Measurements from ENCODE around the gene ERAL1. TPM values are rescaled to one million over a fixed set of nuclear protein-coding genes. Genes with fewer than 3 reads are reported as not detected.
"Not testable (repeated sequence)": the region's sequence is repeated elsewhere in the genome, so short reads cannot be mapped to it uniquely, and the experiment has no call there.

Gene ERAL1
- total and polyA plus RNA-seq, 5 donors = 25.9 to 30.1 (median 28.7) TPM

GRCh38 chr17:28891201-28891600, 36.4 kb downstream of the ERAL1 start:
- DNase-seq (no peak), ATAC-seq (no peak)
- Histone ChIP-seq H3K9me3 (ENCODE audit: control insufficient read depth, low read length) (no peaks in the 10 kb centered on the region), H3K4me3 (ENCODE audit: low read length) (no peak overlapping the region), H3K27me3 (ENCODE audit: control insufficient read depth, insufficient read depth) (no peaks in the 10 kb centered on the region), H3K27ac (ENCODE audit: low read length) (no peak overlapping the region), H3K4me1 (ENCODE audit: control insufficient read depth, insufficient read depth, low read length) (peaks cover 12% of the 10 kb centered on the region)
- intact Hi-C loops (cut with DNase I) = loop anchor here in 1 of 4 donors (10.0 kb wide), 1 partner anchor 126 kb away; no protein-coding TSS in a partner anchor
- WGBS = 78% methylated on average over 1 of the region's 1 CpG

- DNase-seq = no peak
- Histone ChIP-seq H3K4me3 (ENCODE audit: low read length) (no peak overlapping the region), H3K4me1 (ENCODE audit: control insufficient read depth, insufficient read depth, low read length) (peaks cover 12% of the 10 kb centered on the region), H3K9me3 (ENCODE audit: control insufficient read depth, low read length) (no peaks in the 10 kb centered on the region), H3K27ac (ENCODE audit: low read length) (no peak overlapping the region), H3K27me3 (ENCODE audit: control insufficient read depth, insufficient read depth) (no peaks in the 10 kb centered on the region)
- intact Hi-C loops (cut with DNase I) = loop anchor here in 1 of 4 donors (10.0 kb wide), 1 partner anchor 127 kb away; no protein-coding TSS in a partner anchor
- 89% methylated on average over 4 of the region's 4 CpGs for WGBS
- ATAC-seq = no peak
Observed at GRCh38 chr17:28892024-28892423, 37.2 kb downstream of the ERAL1 start.

GRCh38 chr17:28893248-28894183, 38.7 kb downstream of the ERAL1 start:
- Histone ChIP-seq H3K27ac (ENCODE audit: low read length) (peak overlapping the region; percentile 67), H3K4me1 (ENCODE audit: control insufficient read depth, insufficient read depth, low read length) (peaks cover 12% of the 10 kb centered on the region)
- 81% methylated on average over 16 of the region's 16 CpGs for WGBS
- not testable (repeated sequence) for ATAC-seq; H3K9me3 ChIP-seq (ENCODE audit: control insufficient read depth, low read length); H3K4me3 ChIP-seq (ENCODE audit: low read length); DNase-seq; H3K27me3 ChIP-seq (ENCODE audit: control insufficient read depth, insufficient read depth)
- intact Hi-C loops (cut with DNase I) = loop anchor here in 1 of 4 donors (10.0 kb wide), 1 partner anchor 129 kb away; no protein-coding TSS in a partner anchor

GRCh38 chr17:28895794-28896447, 41.1 kb downstream of the ERAL1 start:
- intact Hi-C loops (cut with DNase I) = loop anchor here in 2 of 4 donors (5.0 to 10.0 kb wide), 2 partner anchors 54 to 131 kb away; partner anchors contain the start of gene FAM222B (in 1 of the 2)
- WGBS = 50% methylated on average over 3 of the region's 3 CpGs
- peaks cover 12% of the 10 kb centered on the region for H3K4me1 ChIP-seq (ENCODE audit: control insufficient read depth, insufficient read depth, low read length)

GRCh38 chr17:28896491-28896883, 41.7 kb downstream of the ERAL1 start:
- no peaks in the 10 kb centered on the region for H3K27me3 ChIP-seq (ENCODE audit: control insufficient read depth, insufficient read depth)
- peak overlapping the region; percentile 66 for H3K4me3 ChIP-seq (ENCODE audit: low read length)
- WGBS = 23% methylated on average over 5 of the region's 5 CpGs
- no peaks in the 10 kb centered on the region for H3K9me3 ChIP-seq (ENCODE audit: control insufficient read depth, low read length)
- DNase-seq (no peak), ATAC-seq (no peak)
- peak overlapping the region; percentile 22 for H3K27ac ChIP-seq (ENCODE audit: low read length)
- intact Hi-C loops (cut with DNase I) = loop anchor here in 2 of 4 donors (5.0 to 10.0 kb wide), 2 partner anchors 54 to 132 kb away; partner anchors contain the start of gene FAM222B (in 1 of the 2)
- peaks cover 12% of the 10 kb centered on the region for H3K4me1 ChIP-seq (ENCODE audit: control insufficient read depth, insufficient read depth, low read length)

More at GRCh38 chr17:28895794-28896447, 41.1 kb downstream of the ERAL1 start:
- no peaks in the 10 kb centered on the region for H3K27me3 ChIP-seq (ENCODE audit: control insufficient read depth, insufficient read depth)
- peak overlapping the region; percentile 66 for H3K4me3 ChIP-seq (ENCODE audit: low read length)
- no peak for ATAC-seq
- no peaks in the 10 kb centered on the region for H3K9me3 ChIP-seq (ENCODE audit: control insufficient read depth, low read length)
- DNase-seq = no peak
- peak overlapping the region; percentile 22 for H3K27ac ChIP-seq (ENCODE audit: low read length)

- DNase-seq (peak; percentile 71 to 86 (median 84)), ATAC-seq (peak; percentile 79 to 81)
- Histone ChIP-seq H3K9me3 (ENCODE audit: control insufficient read depth, low read length) (no peaks in the 10 kb centered on the region), H3K27me3 (ENCODE audit: control insufficient read depth, insufficient read depth) (no peaks in the 10 kb centered on the region), H3K27ac (ENCODE audit: low read length) (peak within 1 kb of the TSS; percentile 71), H3K4me3 (ENCODE audit: low read length) (peak within 1 kb of the TSS; percentile 66), H3K4me1 (ENCODE audit: control insufficient read depth, insufficient read depth, low read length) (peaks cover 9% of the 10 kb centered on the region)
- WGBS = under 1% methylated on average over 73 of the region's 73 CpGs
- intact Hi-C loops (cut with DNase I) = loop anchor here in 2 of 4 donors (5.0 to 10.0 kb wide), 2 partner anchors 55 to 132 kb away; partner anchors contain the start of gene FAM222B (in 1 of the 2)
Observed at GRCh38 chr17:28896884-28897768, 42.3 kb downstream of the ERAL1 start, which contains the start of gene FLOT2. FLOT2 (minus strand) TSS chr17:28897733; CDS start chr17:28897574, 159 bp downstream.

GRCh38 chr17:28897769-28898526, 43.1 kb downstream of the ERAL1 start:
- Histone ChIP-seq H3K27me3 (ENCODE audit: control insufficient read depth, insufficient read depth) (no peaks in the 10 kb centered on the region), H3K27ac (ENCODE audit: low read length) (peak overlapping the region; percentile 71), H3K9me3 (ENCODE audit: control insufficient read depth, low read length) (no peaks in the 10 kb centered on the region), H3K4me1 (ENCODE audit: control insufficient read depth, insufficient read depth, low read length) (peaks cover 4% of the 10 kb centered on the region), H3K4me3 (ENCODE audit: low read length) (peak overlapping the region; percentile 66)
- WGBS = 24% methylated on average over 23 of the region's 23 CpGs
- DNase-seq = no peak
- no peak for ATAC-seq
- intact Hi-C loops (cut with DNase I) = loop anchor here in 2 of 4 donors (5.0 to 10.0 kb wide), 2 partner anchors 56 to 133 kb away; partner anchors contain the start of gene FAM222B (in 1 of the 2)

GRCh38 chr17:28898527-28898955, 43.7 kb downstream of the ERAL1 start:
- H3K27ac ChIP-seq (ENCODE audit: low read length) = no peak overlapping the region
- no peak for ATAC-seq
- 91% methylated on average over 12 of the region's 12 CpGs for WGBS
- peaks cover 2% of the 10 kb centered on the region for H3K4me1 ChIP-seq (ENCODE audit: control insufficient read depth, insufficient read depth, low read length)
- no peaks in the 10 kb centered on the region for H3K9me3 ChIP-seq (ENCODE audit: control insufficient read depth, low read length)
- intact Hi-C loops (cut with DNase I) = loop anchor here in 2 of 4 donors (5.0 to 10.0 kb wide), 2 partner anchors 56 to 134 kb away; partner anchors contain the start of gene FAM222B (in 1 of the 2)
- H3K27me3 ChIP-seq (ENCODE audit: control insufficient read depth, insufficient read depth) = no peaks in the 10 kb centered on the region
- H3K4me3 ChIP-seq (ENCODE audit: low read length) = no peak overlapping the region
- DNase-seq = no peak

- H3K4me1 ChIP-seq (ENCODE audit: control insufficient read depth, insufficient read depth, low read length) = peaks cover 2% of the 10 kb centered on the region
- DNase-seq (no peak), ATAC-seq (no peak)
- 97% methylated on average over 5 of the region's 5 CpGs for WGBS
- no peak overlapping the region for H3K27ac ChIP-seq (ENCODE audit: low read length)
- no peaks in the 10 kb centered on the region for H3K27me3 ChIP-seq (ENCODE audit: control insufficient read depth, insufficient read depth)
- intact Hi-C loops (cut with DNase I) = loop anchor here in 2 of 4 donors (5.0 to 10.0 kb wide), 2 partner anchors 57 to 135 kb away; partner anchors contain the start of gene FAM222B (in 1 of the 2)
- no peaks in the 10 kb centered on the region for H3K9me3 ChIP-seq (ENCODE audit: control insufficient read depth, low read length)
- no peak overlapping the region for H3K4me3 ChIP-seq (ENCODE audit: low read length)
Observed at GRCh38 chr17:28899212-28899815, 44.5 kb downstream of the ERAL1 start.
